Measurements from ENCODE around the gene SLC24A3.
"Not testable (repeated sequence)": the region's sequence is repeated elsewhere in the genome, so short reads cannot be mapped to it uniquely, and the experiment has no call there.

Gene SLC24A3

DNA sequence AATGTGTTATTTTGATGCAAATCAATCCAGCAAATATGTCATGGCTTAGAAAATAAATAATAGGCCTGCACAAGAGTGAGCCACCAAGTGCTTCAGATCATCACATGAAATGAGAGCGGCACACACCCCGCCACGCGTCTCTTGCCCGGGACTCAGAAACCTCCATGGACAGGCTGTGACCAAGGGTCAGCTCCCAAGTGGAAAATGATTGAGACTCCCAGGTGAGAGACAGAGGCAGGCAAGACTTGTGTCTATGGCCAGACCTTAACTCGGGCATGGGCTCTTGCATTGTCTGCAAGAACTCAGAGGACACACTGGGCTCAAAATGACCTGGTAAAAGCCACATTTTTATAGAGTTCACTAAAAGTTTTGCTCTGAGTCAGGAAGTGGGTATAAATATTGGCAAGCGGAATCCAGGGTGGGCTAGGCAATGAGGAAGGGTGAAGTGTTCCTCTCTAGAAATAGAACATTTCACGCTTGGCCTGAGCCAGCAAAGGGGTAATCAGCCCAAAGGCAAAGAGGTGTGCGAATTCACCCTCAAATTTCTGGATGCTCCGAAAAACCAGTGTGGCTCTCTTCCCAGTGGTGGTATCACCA, 514.9 kb downstream of the SLC24A3 start:
- no peak for DNase-seq

DNA sequence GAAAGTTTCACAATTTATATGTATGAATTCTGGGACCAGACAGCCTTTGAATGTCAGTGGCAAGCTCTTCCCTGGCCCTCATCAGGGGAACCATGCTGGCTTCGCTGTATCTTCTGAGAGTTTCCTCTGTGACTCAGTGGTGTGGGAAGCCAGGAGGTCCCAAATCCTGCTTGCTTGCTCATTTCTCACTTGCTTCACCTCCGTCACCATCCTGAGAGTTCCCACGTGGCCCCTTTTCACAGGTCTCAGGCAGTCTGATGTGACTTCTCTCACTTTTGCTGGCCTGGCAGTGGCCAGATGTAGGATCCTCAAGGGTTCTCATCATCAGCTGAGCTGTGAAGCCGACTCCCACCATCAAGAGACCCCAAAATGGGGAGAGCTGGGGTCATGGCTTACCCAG, 517.2 kb downstream of the SLC24A3 start:
- no peak for DNase-seq

DNA sequence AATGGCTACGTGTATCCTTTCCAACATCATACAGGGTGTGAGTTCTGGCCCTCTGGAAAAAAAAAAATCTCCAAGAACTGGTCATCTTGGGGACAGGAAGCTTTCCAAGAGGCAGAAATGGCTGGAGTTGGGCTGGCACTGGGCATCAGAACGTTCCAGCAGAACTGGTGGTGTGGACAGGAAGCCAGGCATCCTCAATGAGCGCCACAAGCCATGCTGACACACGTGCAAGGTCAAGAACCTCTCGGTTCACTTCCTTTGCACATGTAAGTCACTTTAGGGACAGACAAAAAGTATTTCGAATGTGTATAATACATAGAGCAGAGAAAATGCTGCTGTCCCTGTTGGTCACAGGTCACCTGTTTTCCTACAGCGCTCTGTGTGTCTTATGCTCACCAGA, 518.3 kb downstream of the SLC24A3 start:
- no peak for DNase-seq

DNA sequence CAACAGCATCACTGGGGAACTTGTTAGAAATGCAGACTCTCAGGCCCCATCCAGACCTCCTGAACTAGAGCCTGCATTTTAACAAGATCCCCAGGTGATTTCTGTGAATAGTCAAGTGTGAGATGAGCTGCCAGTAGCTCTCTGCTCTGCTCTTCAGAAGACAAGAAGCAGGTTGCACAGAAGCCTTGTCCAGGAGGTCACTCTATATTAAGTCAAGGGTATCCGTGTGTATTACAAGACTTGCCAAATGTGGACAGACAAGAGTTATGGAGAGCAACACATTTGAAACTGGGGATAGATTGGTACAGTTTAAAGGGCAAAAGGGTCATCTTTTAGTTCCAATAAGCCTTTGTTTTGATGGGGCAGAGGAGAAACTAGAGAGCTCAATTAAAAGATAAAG, 522.4 kb downstream of the SLC24A3 start:
- DNase-seq = no peak

DNA sequence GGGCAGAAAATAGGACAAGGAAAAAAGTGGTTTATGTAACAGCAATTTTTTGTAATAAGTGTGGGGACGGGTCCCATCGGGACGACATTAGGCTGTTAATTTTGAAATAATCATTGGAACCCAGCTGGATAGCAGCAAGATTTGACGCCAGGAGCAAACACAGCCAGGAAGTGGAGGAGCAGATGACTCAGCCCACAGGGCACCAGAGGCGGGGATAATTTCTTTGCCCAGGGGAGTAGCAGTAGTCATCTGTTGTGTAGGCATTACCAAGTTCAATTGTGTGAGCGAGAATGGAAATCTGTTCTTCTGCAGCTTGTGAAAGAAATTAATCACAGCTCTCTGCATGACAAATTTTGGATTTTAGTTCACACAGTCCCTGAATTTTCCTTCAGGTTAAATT, 523.0 kb downstream of the SLC24A3 start:
- DNase-seq = no peak

DNA sequence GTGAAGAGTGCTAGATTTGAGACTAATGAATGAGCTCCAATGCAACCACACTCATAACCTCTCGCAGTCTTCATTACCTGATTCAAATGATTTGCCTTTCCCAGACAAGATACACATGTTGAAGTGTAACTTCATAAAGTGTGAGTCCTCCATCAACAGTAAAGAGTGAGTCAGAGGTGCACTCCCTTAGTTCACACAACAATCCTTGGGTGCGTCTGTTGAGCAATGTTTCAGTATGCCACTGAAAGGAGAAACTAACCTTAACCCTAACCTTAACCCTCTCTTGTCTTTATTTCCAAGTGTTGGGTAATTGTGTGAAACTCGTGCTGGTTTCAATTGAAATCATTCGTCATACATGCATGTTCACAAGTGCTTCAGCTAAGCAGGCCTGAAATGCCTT, 524.6 kb downstream of the SLC24A3 start:
- DNase-seq = no peak

DNA sequence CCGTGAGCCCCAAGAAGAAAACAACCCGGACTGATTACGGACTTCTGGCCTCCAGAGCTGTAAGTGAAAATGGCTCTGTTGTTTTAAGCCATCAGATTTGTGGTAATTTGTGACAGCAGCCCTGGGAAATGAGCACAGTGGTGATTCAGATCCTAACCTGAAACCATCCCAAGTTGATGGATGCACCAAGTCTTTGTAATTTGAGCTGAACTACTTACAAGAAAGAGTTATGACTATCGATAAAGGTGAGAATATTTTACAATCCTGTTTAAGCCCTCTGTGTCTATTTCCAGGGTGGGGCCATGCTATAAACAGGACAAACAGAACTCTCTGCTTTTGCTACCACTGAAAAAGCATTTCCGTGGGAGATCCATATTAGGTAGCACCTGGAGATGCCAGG, 526.5 kb downstream of the SLC24A3 start:
- DNase-seq = no peak

DNA sequence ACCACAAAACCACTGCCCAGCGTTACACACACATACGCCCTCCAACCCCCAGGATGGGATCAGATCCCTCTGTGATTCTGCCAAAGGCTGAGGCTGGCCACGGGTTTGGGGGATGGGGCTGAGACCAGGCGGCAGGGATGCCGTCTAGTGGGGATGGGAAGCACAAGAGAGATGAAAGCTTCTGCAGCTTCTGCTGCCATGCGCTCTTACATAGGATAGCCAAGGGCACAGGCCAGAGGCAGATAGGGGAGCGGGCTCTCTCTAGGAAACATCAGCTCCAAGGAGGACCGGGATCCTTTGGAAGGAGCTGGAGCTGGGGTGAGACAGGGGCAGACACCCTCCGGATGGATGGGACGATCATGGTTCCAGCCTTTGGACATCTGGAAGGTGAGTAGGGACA, 526.9 kb downstream of the SLC24A3 start:
- no peak for DNase-seq

DNA sequence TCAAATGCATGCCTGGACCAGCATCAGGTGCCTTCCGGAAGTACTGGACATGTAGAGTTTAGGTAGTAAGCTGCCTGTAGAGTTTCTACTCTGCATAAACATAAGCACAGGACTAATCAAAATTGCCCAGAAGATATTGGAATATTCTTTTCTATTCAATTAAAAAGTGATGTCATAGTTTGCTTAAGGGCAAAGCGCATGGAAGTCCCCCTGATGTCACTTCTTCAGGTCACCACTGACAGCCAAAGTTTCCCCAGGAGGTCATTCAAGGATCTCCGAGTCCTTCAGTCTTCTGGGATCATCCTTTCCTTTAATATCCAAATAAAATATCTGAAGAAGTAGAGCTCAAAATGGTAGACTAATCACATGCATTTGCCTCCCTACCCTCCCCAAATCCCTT, 528.1 kb downstream of the SLC24A3 start:
- no peak for DNase-seq

DNA sequence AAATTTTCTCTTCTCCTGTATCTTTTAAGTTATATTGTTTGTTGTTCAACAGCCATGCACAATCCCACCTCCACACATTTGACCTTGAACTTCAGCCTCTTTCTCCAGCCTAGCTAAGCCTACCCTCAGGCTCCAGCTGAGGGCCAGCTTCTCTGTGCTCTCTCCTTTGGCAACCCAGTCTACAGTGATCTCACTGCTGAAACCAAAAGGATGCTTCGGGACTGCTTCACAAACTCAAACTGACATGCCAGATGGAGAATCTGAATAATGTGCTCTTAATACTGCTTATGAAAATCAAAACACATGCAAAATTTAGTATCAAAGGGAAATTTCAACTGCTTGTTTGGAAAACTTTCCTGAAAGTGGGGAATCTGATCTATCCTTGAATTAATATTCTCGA, 529.5 kb downstream of the SLC24A3 start:
- no peak for DNase-seq

DNA sequence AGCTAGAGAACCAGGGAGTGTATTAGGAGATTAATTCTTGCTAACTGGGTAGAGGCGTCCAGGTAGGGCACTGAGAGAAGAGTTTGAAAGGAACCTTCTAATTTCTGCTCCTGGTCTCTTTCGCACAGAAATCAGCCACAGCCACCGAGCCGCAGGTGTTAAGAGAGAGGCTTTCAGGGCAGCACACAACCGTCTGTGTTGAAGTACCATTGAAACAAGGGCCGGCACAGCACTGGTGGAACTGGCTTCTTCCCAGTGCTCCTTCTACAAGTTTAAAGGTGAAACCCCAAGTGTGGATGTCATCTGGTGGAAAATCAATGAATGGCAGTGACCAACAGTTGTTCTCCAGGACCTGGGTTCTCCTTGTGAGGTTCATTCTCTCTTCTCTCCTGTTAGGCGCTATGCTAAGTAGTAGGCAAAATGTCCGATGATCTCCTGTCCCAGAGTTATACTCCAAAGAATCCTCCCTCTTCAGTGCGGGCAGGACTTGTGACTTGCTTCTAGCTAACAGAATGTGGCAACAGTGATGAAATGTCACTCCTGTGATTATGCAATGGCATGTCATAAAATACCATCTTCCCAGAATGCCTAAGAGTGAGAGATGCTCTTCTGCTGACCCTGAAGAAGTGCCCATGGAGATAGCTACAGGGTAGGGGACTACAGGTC, 530.7 kb downstream of the SLC24A3 start:
- DNase-seq = no peak

DNA sequence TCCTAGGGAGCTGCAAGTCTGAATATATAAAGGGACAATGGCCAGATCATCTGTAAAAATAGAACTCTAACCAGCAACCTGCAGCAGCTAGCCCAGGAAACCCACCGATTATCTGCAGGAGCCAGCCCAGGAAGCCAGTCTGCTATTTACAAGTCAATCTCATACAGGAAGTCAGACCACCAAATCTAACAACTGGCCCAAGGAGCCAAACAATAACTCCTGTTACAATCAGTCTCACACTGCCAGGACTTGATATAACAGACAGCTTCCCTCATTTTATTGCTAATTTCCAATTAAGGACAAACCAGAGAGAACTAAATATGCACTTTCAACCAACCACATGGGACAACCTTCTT, 531.2 kb downstream of the SLC24A3 start:
- DNase-seq = no peak

DNA sequence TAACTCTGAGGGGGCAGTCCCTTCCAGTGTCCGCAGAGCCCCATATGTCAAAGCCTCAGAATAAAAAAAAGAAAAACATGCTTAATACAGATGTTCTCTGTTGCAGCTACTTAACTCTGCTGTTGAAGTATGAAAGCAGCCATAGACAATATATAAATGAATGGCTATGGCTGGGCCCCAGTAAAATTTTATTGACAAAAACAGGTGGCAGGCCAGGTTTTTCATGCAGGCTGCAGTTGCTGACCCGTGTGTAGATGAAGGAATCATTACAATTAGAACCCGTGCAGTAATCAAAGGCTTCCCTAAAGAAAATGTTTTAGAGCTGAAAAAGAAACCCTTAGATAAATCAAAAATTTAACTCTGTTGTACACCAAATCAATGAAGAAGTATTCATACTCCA, 532.7 kb downstream of the SLC24A3 start:
- DNase-seq = no peak

DNA sequence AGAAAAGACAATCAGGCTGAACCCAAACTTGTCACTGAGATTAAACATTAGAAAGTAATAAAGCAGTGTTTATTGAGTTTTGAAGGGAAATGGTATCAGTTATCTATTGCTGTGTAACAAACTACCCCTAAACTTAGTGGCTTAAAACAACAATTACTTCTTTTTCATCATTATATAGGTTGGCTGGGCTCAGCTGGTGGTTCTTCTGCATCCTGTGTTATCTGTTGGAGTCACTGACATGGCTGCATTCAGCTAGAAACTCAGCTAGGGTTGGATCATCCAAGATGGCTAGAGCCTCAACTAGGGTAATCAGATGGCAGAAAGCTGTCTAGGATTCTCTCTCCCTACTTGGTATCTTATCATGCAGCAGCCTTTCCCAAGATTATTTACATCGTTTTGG, 533.1 kb downstream of the SLC24A3 start:
- no peak for DNase-seq

DNA sequence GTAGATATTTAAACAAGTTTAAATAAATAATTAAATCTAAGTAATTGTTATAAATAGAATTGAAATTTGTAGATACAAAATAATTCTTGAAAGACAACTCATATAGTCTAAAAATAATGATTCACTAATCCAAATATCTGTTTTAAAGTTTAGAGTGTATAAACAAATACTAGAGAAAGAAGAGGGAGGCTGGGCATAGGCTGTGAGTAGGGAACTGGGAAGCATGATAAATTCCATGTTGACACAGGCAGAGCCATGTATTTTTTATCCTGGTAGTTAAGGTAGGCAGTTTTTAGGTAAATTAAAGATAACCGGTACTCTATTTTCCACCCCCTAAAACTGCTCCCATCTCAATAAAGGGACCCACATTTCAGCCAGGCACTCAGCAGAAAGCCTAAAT, 534.0 kb downstream of the SLC24A3 start:
- DNase-seq = no peak

DNA sequence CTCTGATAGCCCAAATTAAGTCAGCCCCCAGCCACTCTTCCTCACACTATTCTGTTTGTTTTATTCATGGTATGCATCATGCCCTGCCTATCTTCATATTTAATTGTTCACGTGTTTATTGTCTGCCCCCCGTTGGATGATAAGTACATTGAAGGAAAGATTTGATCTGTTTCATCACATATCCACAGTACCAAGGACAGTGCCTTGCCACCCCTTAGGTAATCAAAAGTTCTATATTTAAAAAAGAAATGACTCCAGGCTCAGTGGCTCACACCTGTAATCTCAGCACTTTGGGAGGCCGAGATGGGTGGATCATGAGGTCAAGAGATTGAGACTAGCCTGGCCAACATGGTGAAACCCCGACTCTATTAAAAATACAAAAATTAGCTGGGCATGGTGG, 535.5 kb downstream of the SLC24A3 start:
- no peak for DNase-seq

DNA sequence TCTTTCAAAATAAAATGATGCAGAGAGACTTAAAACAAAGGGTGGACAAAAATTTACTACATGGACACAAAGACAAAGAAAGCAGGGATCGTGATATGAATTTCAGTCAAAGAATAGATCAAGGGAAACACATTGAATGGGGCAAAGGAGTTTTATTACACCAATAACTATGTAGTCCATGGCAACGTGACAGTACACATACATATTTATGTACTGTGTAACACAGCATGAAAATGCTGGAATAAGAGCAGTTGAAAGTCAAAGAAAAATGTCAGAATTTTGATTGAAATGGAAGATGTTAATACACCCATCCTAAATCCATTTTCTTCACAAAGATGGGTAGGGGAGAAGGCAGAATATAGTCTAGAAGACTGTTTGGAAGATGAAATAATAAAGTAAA, 536.2 kb downstream of the SLC24A3 start:
- no peak for DNase-seq

DNA sequence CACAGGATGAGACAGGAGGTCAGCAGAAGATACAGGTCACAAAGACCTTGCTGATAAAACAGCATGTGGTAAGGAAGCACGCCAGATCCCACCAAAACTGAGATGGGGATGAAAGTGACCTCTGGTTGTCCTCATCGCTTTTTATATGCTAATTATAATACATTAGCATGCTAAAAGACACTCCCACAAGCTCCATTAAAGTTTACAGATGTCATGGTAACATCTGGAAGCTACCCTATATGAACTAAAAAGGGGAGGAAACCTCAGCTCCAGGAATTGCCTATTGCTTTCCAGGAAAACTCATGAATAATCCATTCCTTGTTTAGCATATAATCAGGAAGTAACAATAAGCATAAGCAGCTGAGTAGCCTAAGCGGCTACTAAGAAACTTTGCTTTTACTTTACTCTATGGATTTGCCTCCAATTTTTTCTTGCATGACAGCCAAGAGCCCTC, 537.2 kb downstream of the SLC24A3 start:
- no peak for DNase-seq

DNA sequence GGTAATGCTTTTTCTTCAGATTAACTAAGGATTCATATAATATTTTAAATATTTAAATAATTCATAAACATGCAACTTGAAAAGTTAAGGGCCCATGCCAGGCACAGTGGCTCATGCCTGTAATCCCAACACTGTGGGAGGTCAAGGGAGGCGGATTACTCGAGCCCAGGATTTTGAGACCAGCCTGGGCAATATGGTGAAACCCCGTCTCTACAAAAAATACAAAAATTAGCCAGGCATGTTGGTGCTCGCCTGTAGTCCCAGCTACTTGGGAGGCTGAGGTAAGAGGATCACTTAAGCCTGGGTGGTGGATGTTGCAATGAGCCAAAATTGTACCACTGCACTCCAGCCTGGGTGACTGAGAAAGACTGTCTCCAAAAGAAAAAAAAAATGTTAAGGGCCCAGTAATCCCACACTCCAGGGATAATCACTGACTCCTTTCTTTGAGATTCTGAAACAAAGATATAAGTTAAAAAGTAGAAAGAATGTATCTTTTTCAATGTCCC, 537.7 kb downstream of the SLC24A3 start:
- DNase-seq = no peak

DNA sequence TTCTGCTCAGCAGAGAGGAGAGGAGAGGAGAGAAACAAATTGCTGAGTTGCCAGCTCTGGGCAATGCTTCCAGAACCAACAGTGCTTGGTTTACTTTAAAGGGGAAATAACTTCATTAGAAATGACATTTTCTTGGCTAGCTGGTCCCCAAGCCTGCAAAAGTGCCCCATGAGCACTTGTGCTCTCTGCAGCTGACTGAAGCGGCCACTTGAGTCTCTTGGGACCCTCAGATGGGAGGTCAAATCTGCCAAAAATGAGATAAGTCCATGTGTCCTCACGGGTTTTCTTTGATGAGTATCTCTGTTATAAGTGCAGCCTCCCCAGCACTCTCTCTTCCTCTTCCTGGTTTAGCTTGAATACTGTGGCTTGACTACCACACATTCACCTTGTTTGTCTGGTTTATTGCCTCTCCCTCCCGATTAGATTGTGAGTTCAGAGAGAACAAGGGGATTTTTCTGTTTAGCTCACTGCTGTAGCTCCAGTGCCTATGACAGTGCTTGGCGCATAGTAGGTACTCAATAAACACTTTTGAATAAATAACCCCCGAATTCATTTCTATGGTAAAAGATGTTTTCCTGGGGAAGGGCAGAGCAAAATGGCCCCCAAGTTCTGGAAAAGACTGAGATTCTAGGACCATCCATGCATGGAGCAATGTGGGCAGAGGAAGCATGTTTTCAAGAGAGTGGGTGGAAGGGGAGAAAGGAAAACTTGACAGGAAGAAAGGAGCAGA, 538.6 kb downstream of the SLC24A3 start:
- no peak for DNase-seq

DNA sequence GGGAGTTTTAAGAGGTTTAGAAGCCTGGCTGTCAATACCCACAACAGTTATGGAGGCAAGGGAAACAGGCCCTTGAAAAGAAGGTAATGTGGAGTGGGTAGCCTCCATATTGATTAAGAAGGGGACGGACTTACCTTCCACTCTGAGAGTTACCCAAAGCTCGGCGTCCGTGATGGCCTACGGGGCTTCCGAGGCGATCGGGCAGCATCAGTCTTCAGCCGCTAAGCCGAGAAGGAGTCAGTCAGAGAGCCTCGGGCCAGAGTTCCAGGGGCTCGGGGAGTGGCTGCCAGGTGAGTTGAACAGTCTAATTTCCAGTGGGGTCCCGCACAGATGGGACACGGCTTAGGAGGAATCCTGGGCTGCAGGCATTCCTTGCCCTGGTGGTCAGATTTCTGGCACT, 541.8 kb downstream of the SLC24A3 start:
- DNase-seq = not testable (repeated sequence)

DNA sequence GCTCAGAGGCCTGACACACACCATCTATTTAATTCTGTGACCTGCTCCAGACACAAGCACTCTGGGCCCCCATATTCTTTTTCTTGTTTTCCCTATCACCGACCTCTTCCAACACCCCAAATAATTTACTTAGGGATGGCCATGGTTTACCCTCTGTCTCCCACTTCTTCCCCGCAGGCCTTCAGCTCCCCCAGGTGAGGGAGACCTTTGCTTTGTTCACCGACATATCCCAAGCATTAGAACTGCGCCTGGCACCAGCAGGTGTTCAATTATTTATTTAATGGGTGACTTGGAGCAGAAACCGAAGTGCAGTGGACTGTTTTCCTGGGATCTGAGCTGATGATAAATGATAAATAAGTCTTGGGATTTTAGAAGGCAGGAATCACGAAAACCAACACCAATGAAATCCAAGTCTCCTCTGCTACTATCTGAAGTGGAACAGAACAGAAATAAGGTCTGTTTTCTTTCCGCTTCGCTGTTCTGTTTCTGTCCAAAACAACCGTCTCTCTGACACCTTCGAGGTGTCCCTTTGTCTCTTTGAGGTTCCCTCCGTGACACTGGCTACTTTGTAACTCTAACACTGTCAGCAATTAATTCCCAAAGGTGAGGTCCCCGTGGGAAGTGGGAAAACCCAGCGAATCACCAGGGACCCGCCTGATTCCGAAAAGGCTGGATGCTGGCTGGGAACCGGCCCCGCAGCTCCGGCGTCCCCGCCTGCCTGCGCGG, 544.5 kb downstream of the SLC24A3 start:
- DNase-seq = no peak

DNA sequence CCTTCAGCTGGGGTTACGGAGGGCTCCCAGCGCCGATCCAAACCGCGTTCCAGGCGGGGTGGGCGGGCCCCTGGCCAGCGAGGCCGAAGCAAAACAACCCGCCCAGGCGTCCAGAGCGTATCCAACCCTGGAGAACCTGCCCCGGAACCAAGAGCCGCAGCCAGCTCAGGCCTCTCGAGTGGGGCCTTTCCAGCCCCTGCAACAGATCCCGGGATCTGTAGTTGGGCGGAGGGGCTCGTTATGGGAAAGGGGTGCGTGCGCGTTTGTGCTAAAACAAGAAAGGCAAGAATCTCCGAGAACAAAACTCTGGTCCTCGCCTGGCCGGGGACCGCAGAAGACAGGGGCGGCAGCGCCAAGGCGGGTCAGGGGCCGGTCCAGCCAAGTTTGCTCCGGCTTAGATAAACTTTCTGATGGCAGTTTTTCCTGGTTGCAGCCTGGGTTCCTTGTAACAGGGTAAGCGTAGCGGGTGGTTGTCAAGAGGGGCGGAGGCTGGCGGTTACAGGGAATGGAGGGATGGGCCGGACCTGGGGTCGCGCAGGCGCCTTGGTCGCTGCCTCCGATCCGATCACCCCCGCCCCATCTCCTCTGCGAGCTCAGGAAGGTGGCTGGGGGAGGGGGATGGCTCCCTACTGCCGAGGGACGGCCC, 545.2 kb downstream of the SLC24A3 start:
- DNase-seq = no peak
